Skeletal muscle satellite cell (primary cell): ENCODE measurements around the gene ALX4.

Source experiments
- H3K27me3 ChIP-seq: 2 replicates; pipeline ENCODE4 v1.7.0; 2013; ENCODE audit warnings: low read length; ENCODE audit not compliant: control insufficient read depth, insufficient read depth
- H3K36me3 ChIP-seq: 2 replicates; pipeline ENCODE4 v1.7.0; 2013; ENCODE audit warnings: mild to moderate bottlenecking, control low read depth, low read length; ENCODE audit not compliant: insufficient read depth
- H3K4me1 ChIP-seq: 2 replicates; pipeline ENCODE4 v1.7.0; 2013; ENCODE audit warnings: low read length; ENCODE audit not compliant: control insufficient read depth, insufficient read depth
- H3K4me2 ChIP-seq: 2 replicates; pipeline ENCODE4 v1.7.0; 2013; ENCODE audit warnings: mild to moderate bottlenecking, low read length
- H3K4me3 ChIP-seq: 2 replicates; pipeline ENCODE4 v1.7.0; 2013; ENCODE audit warnings: low read length
- H3K9ac ChIP-seq: 2 replicates; pipeline ENCODE4 v1.7.0; 2013; ENCODE audit warnings: mild to moderate bottlenecking, low read depth, low read length, moderate library complexity
- H3K9me3 ChIP-seq: replicated peaks from 2 replicates; pipeline ENCODE4 v1.7.0; 2013; ENCODE audit warnings: mild to moderate bottlenecking, control low read depth, low read length

Gene ALX4

GRCh38 chr11:44282620-44283019, 27.3 kb downstream of the ALX4 start:
- Histone ChIP-seq H3K4me2 (no peak overlapping the region), H3K9ac (no peak overlapping the region), H3K27me3 (peaks cover 20% of the 10 kb centered on the region), H3K4me3 (no peak overlapping the region), H3K36me3 (no peaks in the 10 kb centered on the region), H3K9me3 (no peaks in the 10 kb centered on the region), H3K4me1 (peaks cover 2% of the 10 kb centered on the region)

DNA sequence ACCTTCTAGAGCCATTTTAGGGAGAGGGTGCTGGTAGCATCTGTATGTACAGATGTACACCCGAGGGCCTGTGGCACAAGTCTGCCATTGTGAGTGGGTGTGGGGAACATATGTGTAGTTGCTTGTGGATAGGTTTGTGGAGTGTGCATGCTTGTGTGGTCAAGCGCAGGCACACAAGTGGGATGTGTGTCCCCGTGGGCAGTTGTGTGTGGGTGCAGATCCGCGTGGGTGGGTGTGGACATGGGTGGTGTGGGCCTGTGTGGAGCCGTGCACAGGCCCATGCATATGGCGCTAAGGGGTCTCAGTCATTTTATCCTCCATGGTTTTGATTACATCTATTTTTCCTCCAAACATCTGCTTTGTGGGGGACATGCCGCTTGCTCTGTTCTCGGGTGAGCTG, 28.8 kb downstream of the ALX4 start:
- no peak overlapping the region for H3K4me2 ChIP-seq
- H3K9me3 ChIP-seq, result no peaks in the 10 kb centered on the region
- no peak overlapping the region for H3K4me3 ChIP-seq
- no peak overlapping the region for H3K9ac ChIP-seq
- H3K36me3 ChIP-seq, result no peaks in the 10 kb centered on the region
- H3K4me1 ChIP-seq, result no peaks in the 10 kb centered on the region
- H3K27me3 ChIP-seq, result peaks cover 20% of the 10 kb centered on the region

DNA sequence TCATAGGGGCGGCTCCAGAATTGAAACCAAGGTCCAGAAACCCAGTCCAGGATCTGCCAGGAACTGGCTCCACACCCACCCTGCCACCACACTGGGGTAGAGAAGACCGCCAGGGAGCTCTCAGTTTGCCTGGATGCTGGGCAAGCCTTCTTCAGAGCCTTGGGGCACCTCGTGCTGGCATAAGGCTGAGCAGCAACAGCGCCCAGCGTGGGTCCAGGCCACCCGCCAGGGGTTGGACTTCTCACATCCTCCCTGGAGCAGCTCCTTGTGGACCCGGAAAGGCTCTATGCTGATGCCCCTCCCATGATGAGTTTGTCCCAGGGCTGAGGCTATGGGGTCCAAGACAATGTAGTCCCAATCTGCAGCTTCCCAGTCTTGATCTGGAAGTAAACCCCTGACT, 29.7 kb downstream of the ALX4 start:
- H3K9ac ChIP-seq, result no peak overlapping the region
- H3K4me1 ChIP-seq, result no peaks in the 10 kb centered on the region
- H3K27me3 ChIP-seq, result peaks cover 20% of the 10 kb centered on the region
- no peaks in the 10 kb centered on the region for H3K9me3 ChIP-seq
- no peak overlapping the region for H3K4me3 ChIP-seq
- H3K4me2 ChIP-seq, result no peak overlapping the region
- H3K36me3 ChIP-seq, result no peaks in the 10 kb centered on the region

GRCh38 chr11:44279483-44279882, 30.5 kb downstream of the ALX4 start:
- H3K36me3 ChIP-seq, result no peaks in the 10 kb centered on the region
- no peaks in the 10 kb centered on the region for H3K9me3 ChIP-seq
- H3K4me2 ChIP-seq, result no peak overlapping the region
- no peak overlapping the region for H3K9ac ChIP-seq
- H3K27me3 ChIP-seq, result peaks cover 20% of the 10 kb centered on the region
- H3K4me3 ChIP-seq, result no peak overlapping the region
- no peaks in the 10 kb centered on the region for H3K4me1 ChIP-seq

- Histone ChIP-seq H3K4me1 (no peaks in the 10 kb centered on the region), H3K4me2 (no peak overlapping the region), H3K4me3 (no peak overlapping the region), H3K9me3 (no peaks in the 10 kb centered on the region), H3K36me3 (no peaks in the 10 kb centered on the region), H3K27me3 (peaks cover 20% of the 10 kb centered on the region), H3K9ac (no peak overlapping the region)
These were observed 32.5 kb downstream of the ALX4 start for GRCh38 chr11:44277196-44278090.

GRCh38 chr11:44275961-44276550, 33.9 kb downstream of the ALX4 start:
- Histone ChIP-seq H3K4me3 (no peak overlapping the region), H3K4me1 (no peaks in the 10 kb centered on the region), H3K27me3 (peaks cover 18% of the 10 kb centered on the region), H3K4me2 (no peak overlapping the region), H3K9ac (no peak overlapping the region), H3K36me3 (no peaks in the 10 kb centered on the region), H3K9me3 (no peaks in the 10 kb centered on the region)

GRCh38 chr11:44275241-44275640, 34.7 kb downstream of the ALX4 start:
- H3K36me3 ChIP-seq, result no peaks in the 10 kb centered on the region
- H3K27me3 ChIP-seq, result peaks cover 18% of the 10 kb centered on the region
- no peak overlapping the region for H3K4me2 ChIP-seq
- H3K4me1 ChIP-seq, result peaks cover under 1% of the 10 kb centered on the region
- no peak overlapping the region for H3K4me3 ChIP-seq
- H3K9me3 ChIP-seq, result no peaks in the 10 kb centered on the region
- no peak overlapping the region for H3K9ac ChIP-seq

GRCh38 chr11:44274404-44274803, 35.5 kb downstream of the ALX4 start:
- H3K36me3 ChIP-seq, result no peaks in the 10 kb centered on the region
- peaks cover 9% of the 10 kb centered on the region for H3K4me1 ChIP-seq
- H3K9me3 ChIP-seq, result no peaks in the 10 kb centered on the region
- H3K4me3 ChIP-seq, result no peak overlapping the region
- H3K27me3 ChIP-seq, result peaks cover 10% of the 10 kb centered on the region
- no peak overlapping the region for H3K4me2 ChIP-seq
- H3K9ac ChIP-seq, result no peak overlapping the region

DNA sequence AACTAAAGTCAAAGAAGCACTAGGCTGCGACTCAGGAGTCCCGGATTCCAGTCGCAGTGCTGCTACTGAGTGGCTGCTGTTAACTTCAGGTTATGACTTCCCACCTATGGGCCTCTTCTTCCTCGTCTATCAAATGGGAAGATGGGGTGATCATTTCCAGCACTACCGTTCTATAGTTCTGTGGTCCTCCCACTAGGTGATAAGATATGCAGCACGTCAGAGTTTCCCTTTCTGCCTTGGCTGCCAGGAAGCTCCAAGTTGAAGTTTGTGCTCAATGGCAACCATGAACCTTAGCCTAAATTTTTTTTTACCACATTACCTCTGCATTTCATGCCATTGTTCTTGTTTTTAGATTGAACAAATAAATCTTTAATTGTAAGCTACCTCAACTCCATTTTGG, 38.7 kb downstream of the ALX4 start:
- no peak overlapping the region for H3K4me3 ChIP-seq
- H3K4me2 ChIP-seq, result no peak overlapping the region
- H3K27me3 ChIP-seq, result no peaks in the 10 kb centered on the region
- H3K9ac ChIP-seq, result no peak overlapping the region
- H3K36me3 ChIP-seq, result no peaks in the 10 kb centered on the region
- no peaks in the 10 kb centered on the region for H3K9me3 ChIP-seq
- H3K4me1 ChIP-seq, result peaks cover 19% of the 10 kb centered on the region

- Histone ChIP-seq H3K36me3 (no peaks in the 10 kb centered on the region), H3K9ac (no peak overlapping the region), H3K9me3 (no peaks in the 10 kb centered on the region), H3K4me1 (peaks cover 19% of the 10 kb centered on the region), H3K27me3 (no peaks in the 10 kb centered on the region), H3K4me3 (no peak overlapping the region), H3K4me2 (no peak overlapping the region)
These were observed 39.3 kb downstream of the ALX4 start for GRCh38 chr11:44270403-44271273.
